ENCODE results near the gene OR5T1.

OR5T1 gene

DNA sequence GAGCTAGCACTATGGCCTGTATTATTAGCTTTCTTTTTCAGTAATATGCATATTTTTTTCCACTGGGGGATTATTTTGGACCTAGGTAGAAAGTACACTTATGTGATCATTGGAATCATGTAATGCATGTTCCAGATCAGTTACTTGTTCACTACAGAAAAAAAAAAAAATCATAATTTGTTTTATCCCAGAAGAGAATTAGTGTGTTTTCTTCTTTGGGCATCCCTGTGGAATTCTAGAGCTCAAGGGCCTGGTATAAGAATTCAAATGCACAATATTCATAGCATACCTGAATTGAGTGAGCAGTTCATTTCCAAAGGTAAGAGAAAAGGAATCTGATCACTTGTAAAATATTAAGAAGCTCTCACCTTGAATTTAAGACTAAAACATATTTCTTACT, at the start of gene OR5T1:
OR5T1 (plus strand) TSS at position 301 of the 400 bp plus-strand sequence. CDS start 1,485 bp downstream, outside the sequence.
- ChIA-PET POLR2A (ENCODE audit: low non-redundant PET) (no interaction called here), CTCF (interaction anchor here (0.6 to 0.7 kb wide), 2 partner anchors 457 to 1893 kb away, joined by 3 to 5 read pairs; no protein-coding TSS in a partner anchor)
- TF ChIP-seq, protein P1, sequence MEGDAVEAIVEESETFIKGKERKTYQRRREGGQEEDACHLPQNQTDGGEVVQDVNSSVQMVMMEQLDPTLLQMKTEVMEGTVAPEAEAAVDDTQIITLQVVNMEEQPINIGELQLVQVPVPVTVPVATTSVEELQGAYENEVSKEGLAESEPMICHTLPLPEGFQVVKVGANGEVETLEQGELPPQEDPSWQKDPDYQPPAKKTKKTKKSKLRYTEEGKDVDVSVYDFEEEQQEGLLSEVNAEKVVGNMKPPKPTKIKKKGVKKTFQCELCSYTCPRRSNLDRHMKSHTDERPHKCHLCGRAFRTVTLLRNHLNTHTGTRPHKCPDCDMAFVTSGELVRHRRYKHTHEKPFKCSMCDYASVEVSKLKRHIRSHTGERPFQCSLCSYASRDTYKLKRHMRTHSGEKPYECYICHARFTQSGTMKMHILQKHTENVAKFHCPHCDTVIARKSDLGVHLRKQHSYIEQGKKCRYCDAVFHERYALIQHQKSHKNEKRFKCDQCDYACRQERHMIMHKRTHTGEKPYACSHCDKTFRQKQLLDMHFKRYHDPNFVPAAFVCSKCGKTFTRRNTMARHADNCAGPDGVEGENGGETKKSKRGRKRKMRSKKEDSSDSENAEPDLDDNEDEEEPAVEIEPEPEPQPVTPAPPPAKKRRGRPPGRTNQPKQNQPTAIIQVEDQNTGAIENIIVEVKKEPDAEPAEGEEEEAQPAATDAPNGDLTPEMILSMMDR (conservative IDR thresholded peaks at IDR 0.05; ENCODE audit: low read depth), result no peak
- DNase-seq (ENCODE audit: low spot score), result no peak
- H3K27ac ChIP-seq, result no peak within 1 kb of the TSS

DNA sequence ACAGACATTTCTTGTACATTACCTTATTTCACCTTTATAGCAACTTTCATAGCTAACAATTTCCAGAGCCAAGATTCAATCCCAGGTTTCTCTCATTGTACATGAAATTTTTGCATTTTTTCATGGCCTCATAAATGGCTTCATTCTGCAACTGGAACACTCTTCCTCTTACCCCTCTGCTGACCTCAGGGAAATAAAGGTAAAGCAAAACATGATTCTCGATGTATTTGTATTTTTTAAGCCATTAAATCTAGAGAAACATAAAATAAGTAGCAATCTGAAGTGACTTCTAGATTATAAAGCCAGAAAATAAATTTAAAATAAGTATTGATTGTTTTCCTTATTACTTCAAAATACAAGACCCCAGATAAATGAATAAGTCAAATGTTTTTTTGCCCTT, 39.8 kb upstream of the OR5T1 start, which contains the start of gene OR5T2:
OR5T2 (minus strand) TSS at position 101 of the 400 bp plus-strand sequence. CDS start 1,193 bp downstream, outside the sequence.
- TF ChIP-seq, protein P1 (conservative IDR thresholded peaks at IDR 0.05; ENCODE audit: low read depth), result no peak
- H3K27ac ChIP-seq, result no peak within 1 kb of the TSS
- ChIA-PET CTCF (no interaction called here), POLR2A (ENCODE audit: low non-redundant PET) (no interaction called here)
- DNase-seq (ENCODE audit: low spot score), result no peak

DNA sequence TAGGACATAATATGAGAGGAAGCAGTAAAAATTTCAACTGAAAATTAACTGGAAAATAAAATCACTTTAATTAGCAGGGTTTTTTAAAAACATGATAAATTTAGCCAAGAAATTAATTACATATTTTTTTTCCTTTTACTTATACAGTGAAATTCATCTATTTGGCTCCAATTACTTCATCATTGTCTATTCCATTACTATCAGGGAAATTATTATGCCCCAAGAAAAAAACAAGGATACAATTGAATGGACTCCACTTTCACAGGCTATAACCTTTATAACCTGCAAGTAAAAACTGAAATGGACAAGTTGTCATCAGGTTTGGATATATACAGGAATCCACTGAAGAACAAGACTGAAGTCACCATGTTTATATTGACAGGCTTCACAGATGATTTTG, 22.0 kb upstream of the OR5T1 start, which contains the start of gene OR5T3:
OR5T3 (plus strand) TSS at position 301 of the 400 bp plus-strand sequence; CDS start at position 301, 0 bp downstream.
- POLR2A ChIA-PET (ENCODE audit: low non-redundant PET), result no interaction called here
- CTCF ChIA-PET, result no interaction called here
- no peak for DNase-seq (ENCODE audit: low spot score)
- no peak within 1 kb of the TSS for H3K27ac ChIP-seq
- TF ChIP-seq, protein P1 (conservative IDR thresholded peaks at IDR 0.05; ENCODE audit: low read depth), result no peak

DNA sequence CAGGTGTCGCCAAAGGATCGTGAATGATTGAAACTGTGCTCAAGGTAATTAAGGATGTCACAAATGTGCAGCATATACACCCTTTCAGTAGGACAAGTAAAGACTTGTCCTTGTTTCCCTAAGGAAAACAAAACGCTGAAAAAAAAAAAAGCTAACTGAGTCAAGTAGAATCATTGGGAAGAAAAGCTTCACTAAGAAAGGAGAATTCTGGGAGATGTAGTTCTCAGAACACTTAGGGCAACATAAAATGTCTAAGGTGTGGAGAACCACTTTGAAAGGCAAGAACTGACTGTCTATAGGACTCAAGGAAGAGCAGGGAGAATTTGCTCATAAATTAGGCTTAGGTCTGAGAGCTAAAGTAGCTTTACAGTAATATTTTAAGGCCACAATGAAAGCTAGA, 2.9 kb upstream of the OR5T1 start:
- CTCF ChIA-PET, result interaction anchor here (0.6 kb wide), 1 partner anchor 78 kb away, joined by 3 read pairs; no protein-coding TSS in a partner anchor
- no peak for DNase-seq (ENCODE audit: low spot score)
- POLR2A ChIA-PET (ENCODE audit: low non-redundant PET), result no interaction called here
- no peak overlapping the region for H3K27ac ChIP-seq
- TF ChIP-seq, protein P1 (conservative IDR thresholded peaks at IDR 0.05; ENCODE audit: low read depth), result no peak

DNA sequence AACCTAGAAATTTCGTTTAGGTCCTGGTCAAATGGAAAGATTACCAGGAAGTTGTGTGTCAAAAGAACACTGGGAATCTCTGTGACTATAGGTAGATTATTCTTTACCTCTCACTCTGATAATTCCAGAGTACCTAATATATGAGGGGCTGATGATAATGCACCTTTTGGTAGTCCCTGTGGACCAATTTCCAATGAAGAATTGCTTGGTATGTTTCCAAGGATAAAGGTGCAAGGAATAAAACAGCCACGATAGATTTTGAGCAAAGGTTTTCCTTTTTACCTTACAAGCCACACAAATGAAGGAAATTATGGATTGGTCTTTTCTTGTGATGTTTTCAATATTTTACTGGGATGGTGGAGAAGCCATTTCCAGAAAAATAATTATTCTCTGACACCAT, 18.2 kb downstream of the OR5T1 start, which contains the start of gene OR8H1:
OR8H1 (minus strand) TSS at position 101 of the 400 bp plus-strand sequence. CDS start 1,192 bp downstream, outside the sequence.
- H3K27ac ChIP-seq, result no peak within 1 kb of the TSS
- DNase-seq (ENCODE audit: low spot score), result no peak
- ChIA-PET POLR2A (ENCODE audit: low non-redundant PET) (no interaction called here), CTCF (no interaction called here)
- TF ChIP-seq, protein P1 (conservative IDR thresholded peaks at IDR 0.05; ENCODE audit: low read depth), result no peak

DNA sequence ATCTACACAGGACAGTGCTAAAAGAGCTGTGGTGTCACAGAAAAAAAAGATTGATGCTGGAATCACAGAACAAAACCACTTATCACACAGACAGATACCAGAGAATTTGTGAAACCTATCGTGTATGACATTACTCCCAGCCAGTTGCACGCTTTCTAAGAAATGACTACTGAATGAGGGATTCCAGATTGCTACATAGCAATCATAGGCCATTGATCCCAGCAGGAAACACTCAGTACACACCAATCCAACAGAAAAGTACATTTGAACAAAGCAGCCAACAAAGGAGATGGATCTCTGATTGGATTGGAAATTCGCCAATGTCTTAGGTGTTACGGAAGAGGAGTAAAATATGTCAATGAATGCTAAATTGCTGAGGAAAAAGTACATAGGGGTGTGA, 22.9 kb downstream of the OR5T1 start:
- TF ChIP-seq, protein P1 (conservative IDR thresholded peaks at IDR 0.05; ENCODE audit: low read depth), result no peak
- CTCF ChIA-PET, result no interaction called here
- H3K27ac ChIP-seq, result no peak overlapping the region
- POLR2A ChIA-PET (ENCODE audit: low non-redundant PET), result no interaction called here
- no peak for DNase-seq (ENCODE audit: low spot score)

All from RWPE1 (cell line).